K562 (cell line): ENCODE data around the gene MARS1. TPM values are rescaled to one million over a fixed set of nuclear protein-coding genes. Genes with fewer than 3 reads are reported as not detected.

Source experiments
- ASH1L ChIP-seq: fragments of 450-650 bp; IDR thresholded peaks from 2 replicates; pipeline ENCODE4 v1.6.1; 2018; ENCODE audit warnings: borderline replicate concordance, mild to moderate bottlenecking, low read depth; ENCODE audit not compliant: partially characterized antibody
- CC2D1A ChIP-seq: fragments of 450-650 bp; IDR thresholded peaks from 2 replicates; pipeline ENCODE4 v1.6.1; 2017; ENCODE audit warnings: mild to moderate bottlenecking
- CREB1 ChIP-seq, 2 experiments: sonication (generic) in 1 of 2; formaldehyde crosslinking in 1 of 2; IDR thresholded peaks; 2 replicates each; pipeline versions ENCODE4 v1.6.1 to v1.8.0; 2012 to 2022; ENCODE audit warnings: inconsistent platforms in 1 of 2, mild to moderate bottlenecking in 1 of 2, missing genetic modification reagents in 1 of 2, moderate library complexity in 1 of 2
- EP400 ChIP-seq: fragments of 450-650 bp; IDR thresholded peaks from 2 replicates; pipeline ENCODE4 v1.6.1; 2017; ENCODE audit warnings: antibody characterized with exemption, mild to moderate bottlenecking, moderate library complexity
- HMG20A ChIP-seq: fragments of 450-650 bp; formaldehyde crosslinking; conservative IDR thresholded peaks from 2 replicates; pipeline ENCODE4 v1.4.0; 2020; ENCODE audit warnings: mild to moderate bottlenecking, mixed read lengths
- KHSRP ChIP-seq: fragments of 450-650 bp; IDR thresholded peaks from 2 replicates; pipeline ENCODE4 v1.6.1; 2017
- MEIS2 ChIP-seq: fragments of 450-650 bp; IDR thresholded peaks from 2 replicates; pipeline ENCODE4 v1.6.1; 2014; ENCODE audit warnings: mild to moderate bottlenecking; ENCODE audit not compliant: partially characterized antibody
- NCOA4 ChIP-seq: fragments of 450-650 bp; IDR thresholded peaks from 2 replicates; pipeline ENCODE4 v1.6.1; 2018; ENCODE audit warnings: mild to moderate bottlenecking; ENCODE audit not compliant: partially characterized antibody
- NFE2L1 ChIP-seq: fragments of 450-650 bp; IDR thresholded peaks from 2 replicates; pipeline ENCODE4 v1.6.1; 2016; ENCODE audit warnings: missing genetic modification characterization, low read depth, mild to moderate bottlenecking, missing compliant biosample characterization, moderate library complexity, borderline replicate concordance
- NR3C1 ChIP-seq: sonication (generic); formaldehyde crosslinking; IDR thresholded peaks from 2 replicates; pipeline ENCODE4 v1.8.1; 2022; ENCODE audit warnings: missing genetic modification reagents
- RBBP5 ChIP-seq: fragments of 200-600 bp; sonication (generic); IDR thresholded peaks from 2 replicates; pipeline ENCODE4 v1.6.1; 2012; ENCODE audit warnings: borderline replicate concordance, mild to moderate bottlenecking, low read length, control low read depth, inconsistent platforms; ENCODE audit not compliant: insufficient read depth, poor library complexity, severe bottlenecking
- SAFB ChIP-seq: fragments of 200-400 bp; formaldehyde crosslinking; IDR thresholded peaks from 2 replicates; pipeline ENCODE4 v1.6.1; 2017; ENCODE audit warnings: low read depth, low read length, borderline replicate concordance
- TRIM28 ChIP-seq: fragments of 450-650 bp; IDR thresholded peaks from 2 replicates; pipeline ENCODE4 v1.6.1; 2017
- U2AF1 ChIP-seq: fragments of 200-400 bp; formaldehyde crosslinking; optimal IDR thresholded peaks from 2 replicates; pipeline ENCODE3; 2017; ENCODE audit warnings: mild to moderate bottlenecking, low read depth, low read length, moderate library complexity
- ZBTB26 ChIP-seq: fragments of 450-650 bp; formaldehyde crosslinking; IDR thresholded peaks from 2 replicates; pipeline ENCODE4 v1.4.0; 2022; ENCODE audit warnings: missing genetic modification characterization
- ZEB2 ChIP-seq: fragments of 450-650 bp; IDR thresholded peaks from 2 replicates; pipeline ENCODE4 v1.6.1; 2016
- ZNF140 ChIP-seq: fragments of 250-450 bp; sonication (Bioruptor Pico); IDR thresholded peaks from 2 replicates; pipeline ENCODE4 v1.8.0; 2021; ENCODE audit warnings: moderate library complexity, mild to moderate bottlenecking, inconsistent platforms
- ZNF232 ChIP-seq: sonication (generic); formaldehyde crosslinking; IDR thresholded peaks from 2 replicates; pipeline ENCODE4 v1.8.0; 2022; ENCODE audit warnings: mild to moderate bottlenecking, missing genetic modification reagents
- ZNF586 ChIP-seq: fragments of 450-650 bp; formaldehyde crosslinking; conservative IDR thresholded peaks from 2 replicates; pipeline ENCODE4 v1.4.0; 2020; ENCODE audit warnings: mild to moderate bottlenecking, moderate library complexity
- ZNF77 ChIP-seq: fragments of 250-450 bp; sonication (Bioruptor Pico); IDR thresholded peaks from 2 replicates; pipeline ENCODE4 v1.5.0; 2020
- polyA plus RNA-seq, 8 experiments: library from polyadenylated mRNA; depleted of rRNA in 4 of 8; stranded (reverse) in 5 of 8; unstranded in 3 of 8; fragments of >200 nt; fragmentation: Nextera tagmentation in 2 of 8; fragmentation: Illumina TruSeq in 1 of 8; extraction: Ambion mirVana in 2 of 8; extraction: Trizol in 1 of 8; gene quantifications; 2 replicates each; pipeline versions ENCODE4 v1.2.1 to v1.2.3, GENCODE V29; 2011 to 2014; ENCODE audit warnings: inconsistent platforms in 1 of 8, missing spikeins in 1 of 8
- total RNA-seq, 7 experiments: library from RNA; depleted of rRNA in 6 of 7; stranded (reverse); fragments of >200 nt in 6 of 7; fragmentation: Illumina TruSeq in 2 of 7; extraction: Trizol in 2 of 7; gene quantifications; 2 replicates each; pipeline versions ENCODE4 v1.2.1 to v1.2.3, GENCODE V29; 2011 to 2021; ENCODE audit warnings: low replicate concordance in 1 of 7
- TF ChIP-seq, protein P1 (sequence below): sonication (generic); formaldehyde crosslinking; IDR thresholded peaks from 2 replicates; pipeline ENCODE4 v1.8.0; 2022; ENCODE audit warnings: mild to moderate bottlenecking, low read depth, missing genetic modification reagents
- TF ChIP-seq, protein P2 (sequence below): fragments of 250-450 bp; sonication (Bioruptor Pico); IDR thresholded peaks from 2 replicates; pipeline ENCODE4 v1.5.0; 2020; ENCODE audit warnings: mild to moderate bottlenecking, borderline replicate concordance
- TF ChIP-seq, protein P3 (sequence below): IDR thresholded peaks from 2 replicates; pipeline ENCODE4 v1.6.1; 2016; ENCODE audit warnings: missing genetic modification characterization, missing compliant biosample characterization

MARS1 gene
- total and polyA plus RNA-seq, 9 of the 15 experiments (the other 6 are each of a cell fraction or from before 2014, with no cell fraction given), result 117 to 382 (median 220) TPM

GRCh38 chr12:57520053-57520818 is 32.4 kb downstream of the MARS1 start, which contains the start of gene DDIT3 (continued):
- TF ChIP-seq, protein P1, sequence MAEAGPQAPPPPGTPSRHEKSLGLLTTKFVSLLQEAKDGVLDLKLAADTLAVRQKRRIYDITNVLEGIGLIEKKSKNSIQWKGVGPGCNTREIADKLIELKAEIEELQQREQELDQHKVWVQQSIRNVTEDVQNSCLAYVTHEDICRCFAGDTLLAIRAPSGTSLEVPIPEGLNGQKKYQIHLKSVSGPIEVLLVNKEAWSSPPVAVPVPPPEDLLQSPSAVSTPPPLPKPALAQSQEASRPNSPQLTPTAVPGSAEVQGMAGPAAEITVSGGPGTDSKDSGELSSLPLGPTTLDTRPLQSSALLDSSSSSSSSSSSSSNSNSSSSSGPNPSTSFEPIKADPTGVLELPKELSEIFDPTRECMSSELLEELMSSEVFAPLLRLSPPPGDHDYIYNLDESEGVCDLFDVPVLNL, result no peak
- TF ChIP-seq, protein P2, sequence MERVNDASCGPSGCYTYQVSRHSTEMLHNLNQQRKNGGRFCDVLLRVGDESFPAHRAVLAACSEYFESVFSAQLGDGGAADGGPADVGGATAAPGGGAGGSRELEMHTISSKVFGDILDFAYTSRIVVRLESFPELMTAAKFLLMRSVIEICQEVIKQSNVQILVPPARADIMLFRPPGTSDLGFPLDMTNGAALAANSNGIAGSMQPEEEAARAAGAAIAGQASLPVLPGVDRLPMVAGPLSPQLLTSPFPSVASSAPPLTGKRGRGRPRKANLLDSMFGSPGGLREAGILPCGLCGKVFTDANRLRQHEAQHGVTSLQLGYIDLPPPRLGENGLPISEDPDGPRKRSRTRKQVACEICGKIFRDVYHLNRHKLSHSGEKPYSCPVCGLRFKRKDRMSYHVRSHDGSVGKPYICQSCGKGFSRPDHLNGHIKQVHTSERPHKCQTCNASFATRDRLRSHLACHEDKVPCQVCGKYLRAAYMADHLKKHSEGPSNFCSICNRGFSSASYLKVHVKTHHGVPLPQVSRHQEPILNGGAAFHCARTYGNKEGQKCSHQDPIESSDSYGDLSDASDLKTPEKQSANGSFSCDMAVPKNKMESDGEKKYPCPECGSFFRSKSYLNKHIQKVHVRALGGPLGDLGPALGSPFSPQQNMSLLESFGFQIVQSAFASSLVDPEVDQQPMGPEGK (CRISPR knock-in tag), result peak; percentile 74; the same call in 1 of the 2 replicates
- TF ChIP-seq ZNF77 (CRISPR knock-in tag) (no peak), RBBP5 (peak; percentile 76), MEIS2 (peak; percentile 31), HMG20A (CRISPR knock-in tag) (no peak), KHSRP (no peak), CC2D1A (no peak), TRIM28 (no peak), SAFB (no peak), ASH1L (peak; percentile 69), NCOA4 (no peak), ZNF140 (CRISPR knock-in tag) (no peak), ZBTB26 (CRISPR knock-in tag) (peak; percentile 33; the same call in 1 of the 2 replicates), U2AF1 (no peak), EP400 (peak; percentile 90), NFE2L1 (no peak), NR3C1 (CRISPR knock-in tag) (no peak), ZNF232 (CRISPR knock-in tag) (no peak), ZEB2 (no peak; the same call in 1 of the 2 replicates), ZNF586 (CRISPR knock-in tag) (no peak), CREB1 (IDR thresholded peaks at IDR 0.05) (peak; percentile 60), CREB1 (CRISPR knock-in tag; IDR thresholded peaks at IDR 0.05) (peak; percentile 81)
- TF ChIP-seq, protein P3, sequence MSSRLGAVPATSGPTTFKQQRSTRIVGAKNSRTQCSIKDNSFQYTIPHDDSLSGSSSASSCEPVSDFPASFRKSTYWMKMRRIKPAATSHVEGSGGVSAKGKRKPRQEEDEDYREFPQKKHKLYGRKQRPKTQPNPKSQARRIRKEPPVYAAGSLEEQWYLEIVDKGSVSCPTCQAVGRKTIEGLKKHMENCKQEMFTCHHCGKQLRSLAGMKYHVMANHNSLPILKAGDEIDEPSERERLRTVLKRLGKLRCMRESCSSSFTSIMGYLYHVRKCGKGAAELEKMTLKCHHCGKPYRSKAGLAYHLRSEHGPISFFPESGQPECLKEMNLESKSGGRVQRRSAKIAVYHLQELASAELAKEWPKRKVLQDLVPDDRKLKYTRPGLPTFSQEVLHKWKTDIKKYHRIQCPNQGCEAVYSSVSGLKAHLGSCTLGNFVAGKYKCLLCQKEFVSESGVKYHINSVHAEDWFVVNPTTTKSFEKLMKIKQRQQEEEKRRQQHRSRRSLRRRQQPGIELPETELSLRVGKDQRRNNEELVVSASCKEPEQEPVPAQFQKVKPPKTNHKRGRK (tag), result no peak
